WTC11 (cell line): ENCODE data around the gene C3orf33. TPM values are rescaled to one million over a fixed set of nuclear protein-coding genes. Genes with fewer than 3 reads are reported as not detected.

Source experiments
- ATAC-seq: fragments of 200-7000 bp; cut with Tn5 transposase; 2 replicates; pipeline ENCODE4 v1.10.0; 2021; ENCODE audit warnings: mild to moderate bottlenecking, moderate library complexity
- Bru-seq: library from RNA; stranded (reverse); fragments of 400-500 nt; gene quantifications from one replicate; lab custom pipeline; 2021; lab: Mats Ljungman, UMichigan
- CTCF ChIA-PET: fragments of 300-600 bp; sonication (Branson Sonifier 250); formaldehyde crosslinking; loops from one replicate; lab custom pipeline; 2021; ENCODE audit warnings: antibody characterized with exemption; lab: Charles Lee
- POLR2A ChIA-PET: fragments of 350-600 bp; sonication (Branson Sonifier 250); formaldehyde crosslinking; loops from one replicate; lab custom pipeline; 2021; ENCODE audit warnings: antibody characterized with exemption; lab: Charles Lee
- DNase-seq: peaks from one replicate; pipeline ENCODE4 v3.0.0; 2021; ENCODE audit warnings: low spot score
- H3K27ac Mint-ChIP-seq: 2 replicates; pipeline ENCODE4 v1.8.0; 2021; ENCODE audit warnings: mixed read lengths
- H3K27me3 Mint-ChIP-seq: 2 replicates; pipeline ENCODE4 v1.8.0; 2021; ENCODE audit warnings: low read depth, mild to moderate bottlenecking, moderate library complexity, mixed read lengths
- H3K36me3 Mint-ChIP-seq: 2 replicates; pipeline ENCODE4 v1.8.0; 2021; ENCODE audit warnings: mixed read lengths
- H3K4me1 Mint-ChIP-seq: 2 replicates; pipeline ENCODE4 v1.8.0; 2022; ENCODE audit warnings: mixed read lengths
- H3K4me3 Mint-ChIP-seq: 2 replicates; pipeline ENCODE4 v1.8.0; 2021; ENCODE audit warnings: mild to moderate bottlenecking, moderate library complexity, mixed read lengths
- H3K9me3 Mint-ChIP-seq: 2 replicates; pipeline ENCODE4 v1.8.0; 2021; ENCODE audit warnings: mixed read lengths
- CBFB ChIP-seq: sonication (generic); formaldehyde crosslinking; IDR thresholded peaks from 2 replicates; pipeline ENCODE4 v1.8.1; 2022; ENCODE audit warnings: mild to moderate bottlenecking, low read depth, missing genetic modification reagents
- E2F1 ChIP-seq: sonication (generic); formaldehyde crosslinking; IDR thresholded peaks from 2 replicates; pipeline ENCODE4 v1.8.0; 2022; ENCODE audit warnings: mild to moderate bottlenecking, missing genetic modification reagents
- ESRRA ChIP-seq: sonication (generic); formaldehyde crosslinking; IDR thresholded peaks from 2 replicates; pipeline ENCODE4 v1.8.1; 2022; ENCODE audit warnings: mild to moderate bottlenecking, missing genetic modification reagents, borderline replicate concordance
- ETV6 ChIP-seq: sonication (generic); formaldehyde crosslinking; IDR thresholded peaks from 2 replicates; pipeline ENCODE4 v1.8.1; 2022; ENCODE audit warnings: mild to moderate bottlenecking, missing genetic modification reagents
- FOXP1 ChIP-seq: sonication (generic); formaldehyde crosslinking; IDR thresholded peaks from 2 replicates; pipeline ENCODE4 v1.8.0; 2022; ENCODE audit warnings: missing genetic modification reagents, mild to moderate bottlenecking, moderate library complexity, borderline replicate concordance
- HMGXB4 ChIP-seq: sonication (generic); formaldehyde crosslinking; IDR thresholded peaks from 2 replicates; pipeline ENCODE4 v1.8.1; 2023; ENCODE audit warnings: mild to moderate bottlenecking, moderate library complexity, missing genetic modification reagents
- IRF1 ChIP-seq: sonication (generic); formaldehyde crosslinking; IDR thresholded peaks from 2 replicates; pipeline ENCODE4 v1.8.0; 2023; ENCODE audit warnings: missing genetic modification reagents
- MAX ChIP-seq: sonication (generic); formaldehyde crosslinking; IDR thresholded peaks from 2 replicates; pipeline ENCODE4 v1.8.0; 2022; ENCODE audit warnings: mild to moderate bottlenecking, missing genetic modification reagents
- MXD4 ChIP-seq: fragments of 250-450 bp; sonication (Bioruptor Pico); IDR thresholded peaks from 2 replicates; pipeline ENCODE4 v1.8.0; 2021; ENCODE audit warnings: mild to moderate bottlenecking, moderate library complexity, borderline replicate concordance
- PRDM15 ChIP-seq: sonication (generic); formaldehyde crosslinking; IDR thresholded peaks from 2 replicates; pipeline ENCODE4 v1.8.0; 2022; ENCODE audit warnings: missing genetic modification reagents
- RORB ChIP-seq: fragments of 250-450 bp; sonication (Bioruptor Pico); IDR thresholded peaks from 2 replicates; pipeline ENCODE4 v1.9.0; 2021; ENCODE audit warnings: mild to moderate bottlenecking
- SMAD3 ChIP-seq: sonication (generic); formaldehyde crosslinking; IDR thresholded peaks from 2 replicates; pipeline ENCODE4 v1.8.0; 2022; ENCODE audit warnings: missing genetic modification reagents, mild to moderate bottlenecking, borderline replicate concordance
- SMAD4 ChIP-seq: sonication (generic); formaldehyde crosslinking; IDR thresholded peaks from 2 replicates; pipeline ENCODE4 v1.8.0; 2022; ENCODE audit warnings: mild to moderate bottlenecking, missing genetic modification reagents
- SP1 ChIP-seq: sonication (generic); formaldehyde crosslinking; conservative IDR thresholded peaks from 2 replicates; pipeline ENCODE4 v1.8.1; 2022; ENCODE audit warnings: missing genetic modification reagents
- TCF7 ChIP-seq: sonication (generic); formaldehyde crosslinking; IDR thresholded peaks from 2 replicates; pipeline ENCODE4 v1.8.0; 2022; ENCODE audit warnings: mild to moderate bottlenecking, low read depth, missing genetic modification reagents, moderate library complexity
- ZBTB43 ChIP-seq: sonication (generic); formaldehyde crosslinking; IDR thresholded peaks from 2 replicates; pipeline ENCODE4 v1.8.1; 2023; ENCODE audit warnings: mild to moderate bottlenecking, missing genetic modification reagents
- ZNF121 ChIP-seq: sonication (generic); formaldehyde crosslinking; IDR thresholded peaks from 2 replicates; pipeline ENCODE4 v1.8.0; 2023; ENCODE audit warnings: missing genetic modification reagents
- ZNF263 ChIP-seq: sonication (generic); formaldehyde crosslinking; IDR thresholded peaks from 2 replicates; pipeline ENCODE4 v1.8.1; 2022; ENCODE audit warnings: low read depth, mild to moderate bottlenecking, moderate library complexity, missing genetic modification reagents
- ZNF532 ChIP-seq: fragments of 250-450 bp; sonication (Bioruptor Pico); IDR thresholded peaks from 2 replicates; pipeline ENCODE4 v1.9.0; 2021; ENCODE audit warnings: mild to moderate bottlenecking, borderline replicate concordance
- long read RNA-seq, 3 experiments: library from RNA in 1 of 3; library from capped mRNA in 1 of 3; library from polyadenylated mRNA in 1 of 3; unstranded in 2 of 3; stranded (forward) in 1 of 3; transcript quantifications; one replicate each; pipeline ENCODE4 v2.0.0, GENCODE V29; 2021
- total RNA-seq: library from RNA; stranded (reverse); gene quantifications from 3 replicates; pipeline ENCODE4 v1.2.3, GENCODE V29; 2021

C3orf33 gene, protein sequence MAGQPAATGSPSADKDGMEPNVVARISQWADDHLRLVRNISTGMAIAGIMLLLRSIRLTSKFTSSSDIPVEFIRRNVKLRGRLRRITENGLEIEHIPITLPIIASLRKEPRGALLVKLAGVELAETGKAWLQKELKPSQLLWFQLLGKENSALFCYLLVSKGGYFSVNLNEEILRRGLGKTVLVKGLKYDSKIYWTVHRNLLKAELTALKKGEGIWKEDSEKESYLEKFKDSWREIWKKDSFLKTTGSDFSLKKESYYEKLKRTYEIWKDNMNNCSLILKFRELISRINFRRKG
- 2.8 to 3.0 TPM (median 3.0 TPM) in 3 replicates for total RNA-seq
- Bru-seq, nascent RNA = percentile 50 among the genes with signal in this experiment
- long read RNA-seq, experiment 1, transcript C3orf33-201 (5 exons, 1,884 nt) = major isoform, 7 of 11 reads
- long read RNA-seq, experiment 1, partial matches to known transcripts = 1 of 11 reads
- long read RNA-seq, experiment 1, other reads (novel, unspliced or antisense) = 2 of 11 reads
- long read RNA-seq, experiment 2, transcript C3orf33-201 (5 exons, 1,884 nt) = major isoform, 10 of 13 reads
- long read RNA-seq, experiment 2, partial matches to known transcripts = 0 of 13 reads
- long read RNA-seq, experiment 2, other reads (novel, unspliced or antisense) = 2 of 13 reads
- long read RNA-seq, experiment 3, transcript C3orf33-201 (5 exons, 1,884 nt) = major isoform, 7 of 10 reads
- long read RNA-seq, experiment 3, partial matches to known transcripts = 1 of 10 reads
- long read RNA-seq, experiment 3, other reads (novel, unspliced or antisense) = 2 of 10 reads

- H3K27ac Mint-ChIP-seq = no peak within 1 kb of the TSS
- DNase-seq (peak; percentile 73), ATAC-seq (peak; percentile 95)
- no peaks in the 10 kb centered on the region for H3K9me3 Mint-ChIP-seq
- POLR2A ChIA-PET = interaction anchor here (0.6 to 1.3 kb wide), 5 partner anchors 48 to 65 kb away, joined by 3 to 12 read pairs (median 5); partner anchors contain the start of genes GMPS and SLC33A1
- H3K36me3 Mint-ChIP-seq = peaks cover 6% of the 10 kb centered on the region
- H3K4me3 Mint-ChIP-seq = peak within 1 kb of the TSS; percentile 83
- H3K27me3 Mint-ChIP-seq = no peaks in the 10 kb centered on the region; the same call in 1 of the 2 replicates
- CTCF ChIA-PET = interaction anchor here (0.6 to 2.5 kb wide), 89 partner anchors 9 to 481 kb away, joined by 3 to 44 read pairs (median 4); partner anchors contain the start of genes GMPS, PLCH1 and SLC33A1
- H3K4me1 Mint-ChIP-seq = no peaks in the 10 kb centered on the region
- TF ChIP-seq ZNF121 (no peak), ZNF263 (CRISPR knock-in tag) (no peak), MXD4 (CRISPR knock-in tag) (no peak), ZNF532 (CRISPR knock-in tag) (no peak), ESRRA (CRISPR knock-in tag) (no peak), MAX (CRISPR knock-in tag) (peak; percentile 45; the same call in 1 of the 2 replicates), SMAD4 (CRISPR knock-in tag) (no peak), FOXP1 (CRISPR knock-in tag) (peak; percentile 45; the same call in 1 of the 2 replicates), PRDM15 (CRISPR knock-in tag) (no peak), TCF7 (CRISPR knock-in tag) (no peak), E2F1 (CRISPR knock-in tag) (0 out of 2 replicates have a peak, but pooled peaks have one; percentile 46), ETV6 (CRISPR knock-in tag) (0 out of 2 replicates have a peak, but pooled peaks have one; percentile 21), IRF1 (no peak), CBFB (CRISPR knock-in tag) (no peak), SP1 (CRISPR knock-in tag) (peak; percentile 49; the same call in 1 of the 2 replicates), RORB (no peak), ZBTB43 (CRISPR knock-in tag) (no peak), HMGXB4 (peak; percentile 100), SMAD3 (CRISPR knock-in tag) (no peak)
Measured at GRCh38 chr3:155805802-155806618, at the start of gene C3orf33. Gene C3orf33 (minus strand): TSS chr3:155806278. CDS start chr3:155806252, 26 bp downstream.
